K562 (cell line): ENCODE results near the gene PNPLA2. TPM values are rescaled to one million over a fixed set of nuclear protein-coding genes. Genes with fewer than 3 reads are reported as not detected.

Experiments
- ATAC-seq: fragments of 200-7000 bp; cut with Tn5 transposase; 3 replicates; pipeline ENCODE4 v1.9.1; 2020; ENCODE audit warnings: moderate library complexity
- BruUV-seq: library from RNA; stranded (reverse); fragments of 400-500 nt; replicated peaks from 2 replicates; lab custom pipeline; 2021; lab: Mats Ljungman, UMichigan
- CTCF ChIA-PET: fragments of 300-600 bp; formaldehyde crosslinking; extraction: SDS; loops from one replicate; lab custom pipeline; 2021; ENCODE audit warnings: low intra/inter-chr PET ratio; lab: Yijun Ruan, JAX
- POLR2A ChIA-PET: fragments of 300-600, 350-650 bp; sonication (Branson Sonifier 250); formaldehyde crosslinking; extraction: SDS; loops from one replicate; lab custom pipeline; 2021; ENCODE audit warnings: antibody characterized with exemption, inconsistent platforms; lab: Yijun Ruan, JAX
- DNase-seq, 4 experiments: peaks; one replicate each; pipeline versions ENCODE4 v3.0.0 to v3.0.0-alpha.2; 2011 to 2018; ENCODE audit warnings: low spot score in 3 of 4, mixed read lengths in 3 of 4; ENCODE audit errors: extremely low read depth in 1 of 4
- FAIRE-seq: peaks from 2 replicates; lab custom pipeline; 2011; peaks lifted over from hg19 to GRCh38; lab: Jason Lieb, UNC
- H2AFZ ChIP-seq: 2 replicates; pipeline ENCODE4 v1.6.0; 2011; ENCODE audit warnings: low read depth, low read length, control low read depth, inconsistent platforms
- H3K27ac ChIP-seq: fragments of 200-600 bp; 3 replicates; pipeline ENCODE4 v1.8.0; 2011; ENCODE audit warnings: low read depth, mild to moderate bottlenecking, control low read depth, inconsistent platforms, low read length, moderate library complexity, mixed read lengths; ENCODE audit errors: extremely low read depth
- H3K27me3 ChIP-seq, 2 experiments: fragments of 300-600 bp in 1 of 2; 2 replicates in 1 of 2; 3 replicates in 1 of 2; pipeline versions ENCODE4 v1.6.0 to v1.8.0; 2011; ENCODE audit warnings: inconsistent platforms in 2 of 2, low read length in 2 of 2, mild to moderate bottlenecking in 1 of 2, mixed read lengths in 1 of 2, moderate library complexity in 1 of 2; ENCODE audit not compliant: control insufficient read depth in 2 of 2, insufficient read depth in 2 of 2
- H3K36me3 ChIP-seq: fragments of 300-600 bp; 3 replicates; pipeline ENCODE4 v1.8.0; 2011; ENCODE audit warnings: mild to moderate bottlenecking, low read length, inconsistent platforms; ENCODE audit not compliant: control insufficient read depth, insufficient read depth
- H3K4me1 ChIP-seq, 2 experiments: fragments of 200-600 bp in 1 of 2; replicated peaks in 1 of 2; 2 replicates in 1 of 2; 3 replicates in 1 of 2; pipeline versions ENCODE4 v1.5.1 to v1.8.0; 2011; ENCODE audit warnings: inconsistent platforms in 2 of 2, low read length in 2 of 2, mild to moderate bottlenecking in 1 of 2, mixed read lengths in 1 of 2, moderate library complexity in 1 of 2; ENCODE audit not compliant: control insufficient read depth in 2 of 2, insufficient read depth in 2 of 2
- H3K4me2 ChIP-seq: 2 replicates; pipeline ENCODE4 v1.6.1; 2011; ENCODE audit warnings: low read length, control low read depth, inconsistent platforms, mixed read lengths; ENCODE audit not compliant: insufficient read depth
- H3K4me3 ChIP-seq: fragments of 200-600 bp; sonication (generic), shearing (Covaris generic); 2 replicates; pipeline ENCODE4 v1.5.1; 2016; ENCODE audit warnings: control low read depth, inconsistent platforms
- H3K79me2 ChIP-seq: fragments of 200-600 bp; 3 replicates; pipeline ENCODE4 v1.8.0; 2011; ENCODE audit warnings: low read length, inconsistent platforms; ENCODE audit not compliant: control insufficient read depth, insufficient read depth
- H3K9ac ChIP-seq, 2 experiments: 2 replicates each; pipeline versions ENCODE4 v1.6.0 to v1.6.1; 2011; ENCODE audit warnings: low read depth in 2 of 2, low read length in 2 of 2, control low read depth in 1 of 2, inconsistent platforms in 1 of 2, mild to moderate bottlenecking in 1 of 2, mixed read lengths in 1 of 2; ENCODE audit not compliant: insufficient read depth in 1 of 2
- H3K9me1 ChIP-seq: one replicate; pipeline ENCODE4 v1.6.0; 2011; ENCODE audit warnings: inconsistent platforms, mild to moderate bottlenecking, low read length, moderate library complexity; ENCODE audit not compliant: control insufficient read depth, insufficient read depth
- H3K9me3 ChIP-seq: replicated peaks from 2 replicates; pipeline ENCODE4 v1.5.1; 2011; ENCODE audit warnings: low read depth, low read length, inconsistent platforms; ENCODE audit not compliant: control insufficient read depth, insufficient read depth
- H4K20me1 ChIP-seq: replicated peaks from 2 replicates; pipeline ENCODE4 v1.6.1; 2011; ENCODE audit warnings: low read length, inconsistent platforms, mixed read lengths; ENCODE audit not compliant: control insufficient read depth, insufficient read depth
- MECOM ChIP-seq: fragments of 250-450 bp; sonication (Bioruptor Pico); IDR thresholded peaks from 2 replicates; pipeline ENCODE4 v1.8.0; 2022; ENCODE audit warnings: inconsistent platforms
- NR2F6 ChIP-seq: fragments of 450-650 bp; formaldehyde crosslinking; IDR thresholded peaks from 2 replicates; pipeline ENCODE4 v1.4.0; 2020; ENCODE audit warnings: mild to moderate bottlenecking
- RBFOX2 ChIP-seq: fragments of 200-400 bp; formaldehyde crosslinking; IDR thresholded peaks from 2 replicates; pipeline ENCODE4 v1.6.1; 2017; ENCODE audit warnings: low read depth, mild to moderate bottlenecking, low read length, moderate library complexity
- WGBS: fragments of 100-300 bp; shearing (Covaris generic); methylation state at CpG from one replicate; pipeline ENCODE4 v1.1.6; 2016; ENCODE audit warnings: low coverage, mixed read lengths; ENCODE audit not compliant: insufficient coverage; ENCODE audit errors: missing lambda C conversion rate; 5-methylcytosine and 5-hydroxymethylcytosine counted together
- in situ Hi-C: fragments of 300-500 bp; cut with MboI; formaldehyde crosslinking; loops from 4 replicates; pipeline ENCODE4 v1.15.0; 2018; ENCODE audit warnings: inconsistent platforms, mixed read lengths
- intact Hi-C: fragments of 100-400 bp; cut with micrococcal nuclease; formaldehyde crosslinking; loops from 2 replicates; pipeline ENCODE4 v1.14.2; 2022
- polyA plus RNA-seq, 8 experiments: library from polyadenylated mRNA; depleted of rRNA in 4 of 8; stranded (reverse) in 5 of 8; unstranded in 3 of 8; fragments of >200 nt; fragmentation: Nextera tagmentation in 2 of 8; fragmentation: Illumina TruSeq in 1 of 8; extraction: Ambion mirVana in 2 of 8; extraction: Trizol in 1 of 8; gene quantifications; 2 replicates each; pipeline versions ENCODE4 v1.2.1 to v1.2.3, GENCODE V29; 2011 to 2014; ENCODE audit warnings: inconsistent platforms in 1 of 8, missing spikeins in 1 of 8
- total RNA-seq, 7 experiments: library from RNA; depleted of rRNA in 6 of 7; stranded (reverse); fragments of >200 nt in 6 of 7; fragmentation: Illumina TruSeq in 2 of 7; extraction: Trizol in 2 of 7; gene quantifications; 2 replicates each; pipeline versions ENCODE4 v1.2.1 to v1.2.3, GENCODE V29; 2011 to 2021; ENCODE audit warnings: low replicate concordance in 1 of 7

PNPLA2 gene
- total and polyA plus RNA-seq, 9 of the 15 experiments (the other 6 are each of a cell fraction or from before 2014, with no cell fraction given), result 0.39 to 87.1 (median 8.4) TPM

GRCh38 chr11:770642-771616, 47.8 kb upstream of the PNPLA2 start (continued):
- peak; percentile 34; the same call in 1 of the 2 replicates for TF ChIP-seq RBFOX2

GRCh38 chr11:771617-772204, 47.0 kb upstream of the PNPLA2 start:
- H3K27ac ChIP-seq, result no peak overlapping the region
- FAIRE-seq, result no peak
- no peak overlapping the region for H2AFZ ChIP-seq
- H3K9ac ChIP-seq, result peak overlapping the region in 1 of 2 experiments; percentile 71; a peak in 2 of 4 replicates
- in situ Hi-C loops, result no loop called here
- BruUV-seq, result no TSS peak
- TF ChIP-seq RBFOX2 (peak; percentile 36; the same call in 1 of the 2 replicates), MECOM (no peak), NR2F6 (CRISPR knock-in tag) (no peak)
- peaks cover 59% of the 10 kb centered on the region for H3K79me2 ChIP-seq
- peaks cover 72% of the 10 kb centered on the region for H3K36me3 ChIP-seq
- ChIA-PET CTCF (no interaction called here), POLR2A (interaction anchor here (0.9 kb wide), 1 partner anchor 8 kb away, joined by 3 read pairs; no protein-coding TSS in a partner anchor)
- intact Hi-C loops, result no loop called here
- 98% methylated on average over 11 of the region's 15 CpGs for WGBS
- H4K20me1 ChIP-seq, result peaks cover 28% of the 10 kb centered on the region
- no peaks in the 10 kb centered on the region for H3K27me3 ChIP-seq
- no peaks in the 10 kb centered on the region; the same call in 1 of the 2 replicates for H3K9me3 ChIP-seq
- H3K4me1 ChIP-seq, result peaks cover 9 to 71% of the 10 kb centered on the region in 2 experiments; a peak in 3 of 5 replicates
- DNase-seq, result no peak
- no peak overlapping the region for H3K4me2 ChIP-seq
- H3K4me3 ChIP-seq, result no peak overlapping the region
- peaks cover 6% of the 10 kb centered on the region for H3K9me1 ChIP-seq
- no peak for ATAC-seq
